LNCAP (cell line): Measurements from ENCODE around the gene BPIFA3.

Experiments used
- CTCF ChIP-seq: fragments of 450-650 bp; IDR thresholded peaks from 2 replicates; pipeline ENCODE4 v1.5.1; 2017; ENCODE audit warnings: mild to moderate bottlenecking

BPIFA3 gene

GRCh38 chr20:33267701-33268100 is 50.5 kb downstream of the BPIFA3 start:
- no peak for TF ChIP-seq CTCF

- no peak for TF ChIP-seq CTCF
These were observed 55.2 kb downstream of the BPIFA3 start for GRCh38 chr20:33272155-33272873.

- TF ChIP-seq CTCF = no peak
These were observed 56.1 kb downstream of the BPIFA3 start for GRCh38 chr20:33273117-33273851.

- TF ChIP-seq CTCF = no peak
These were observed 58.1 kb downstream of the BPIFA3 start for GRCh38 chr20:33275215-33275614.

- TF ChIP-seq CTCF = no peak
These were observed 58.7 kb downstream of the BPIFA3 start for GRCh38 chr20:33275871-33276270.

GRCh38 chr20:33276303-33277113 is 59.4 kb downstream of the BPIFA3 start:
- TF ChIP-seq CTCF = no peak
